Retinal pigment epithelial cell (primary cell): Measurements from ENCODE around the gene C16orf96.

Source experiments
- DNase-seq: peaks from one replicate; pipeline ENCODE4 v3.0.0-alpha.2; 2010; ENCODE audit warnings: low read depth
- H3K4me3 ChIP-seq: 2 replicates; pipeline ENCODE4 v1.5.1; 2011; ENCODE audit warnings: mild to moderate bottlenecking, low read length, control low read depth, moderate library complexity
- TF ChIP-seq, protein P1 (sequence below): conservative IDR thresholded peaks from 2 replicates; pipeline ENCODE4 v1.5.1; 2011; ENCODE audit warnings: low read depth, low read length, control low read depth, inconsistent platforms

The C16orf96 gene

GRCh38 chr16:4601036-4601863, 45.1 kb downstream of the C16orf96 start:
- TF ChIP-seq, protein P1, sequence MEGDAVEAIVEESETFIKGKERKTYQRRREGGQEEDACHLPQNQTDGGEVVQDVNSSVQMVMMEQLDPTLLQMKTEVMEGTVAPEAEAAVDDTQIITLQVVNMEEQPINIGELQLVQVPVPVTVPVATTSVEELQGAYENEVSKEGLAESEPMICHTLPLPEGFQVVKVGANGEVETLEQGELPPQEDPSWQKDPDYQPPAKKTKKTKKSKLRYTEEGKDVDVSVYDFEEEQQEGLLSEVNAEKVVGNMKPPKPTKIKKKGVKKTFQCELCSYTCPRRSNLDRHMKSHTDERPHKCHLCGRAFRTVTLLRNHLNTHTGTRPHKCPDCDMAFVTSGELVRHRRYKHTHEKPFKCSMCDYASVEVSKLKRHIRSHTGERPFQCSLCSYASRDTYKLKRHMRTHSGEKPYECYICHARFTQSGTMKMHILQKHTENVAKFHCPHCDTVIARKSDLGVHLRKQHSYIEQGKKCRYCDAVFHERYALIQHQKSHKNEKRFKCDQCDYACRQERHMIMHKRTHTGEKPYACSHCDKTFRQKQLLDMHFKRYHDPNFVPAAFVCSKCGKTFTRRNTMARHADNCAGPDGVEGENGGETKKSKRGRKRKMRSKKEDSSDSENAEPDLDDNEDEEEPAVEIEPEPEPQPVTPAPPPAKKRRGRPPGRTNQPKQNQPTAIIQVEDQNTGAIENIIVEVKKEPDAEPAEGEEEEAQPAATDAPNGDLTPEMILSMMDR, result no peak
- H3K4me3 ChIP-seq, result no peak overlapping the region
- DNase-seq, result no peak

GRCh38 chr16:4601864-4602186, 45.7 kb downstream of the C16orf96 start:
- no peak overlapping the region for H3K4me3 ChIP-seq
- no peak for DNase-seq

DNA sequence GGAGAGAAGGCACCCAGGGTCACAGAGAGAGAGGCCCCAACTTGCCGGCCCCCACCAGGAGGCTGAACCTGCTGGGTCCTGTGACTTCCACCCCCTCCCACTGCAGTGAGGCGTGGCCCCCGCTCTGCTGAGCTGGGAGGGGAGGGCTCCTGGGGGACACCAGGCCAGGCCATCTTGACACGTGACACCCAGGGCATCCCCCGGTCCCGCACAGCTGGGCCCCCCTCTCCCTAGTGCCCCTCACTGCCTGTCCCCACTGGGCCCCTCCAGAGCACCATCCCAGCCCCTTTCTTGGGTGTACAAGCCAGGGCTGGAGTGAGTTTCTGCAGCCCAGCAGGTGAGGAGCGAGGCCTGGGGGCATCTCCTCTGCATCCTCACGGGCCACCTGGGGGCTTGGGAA, 46.2 kb downstream of the C16orf96 start:
- TF ChIP-seq, protein P1, result no peak
- H3K4me3 ChIP-seq, result no peak overlapping the region
- DNase-seq, result no peak

More at GRCh38 chr16:4601864-4602186, 45.7 kb downstream of the C16orf96 start:
- TF ChIP-seq, protein P1, result no peak

DNA sequence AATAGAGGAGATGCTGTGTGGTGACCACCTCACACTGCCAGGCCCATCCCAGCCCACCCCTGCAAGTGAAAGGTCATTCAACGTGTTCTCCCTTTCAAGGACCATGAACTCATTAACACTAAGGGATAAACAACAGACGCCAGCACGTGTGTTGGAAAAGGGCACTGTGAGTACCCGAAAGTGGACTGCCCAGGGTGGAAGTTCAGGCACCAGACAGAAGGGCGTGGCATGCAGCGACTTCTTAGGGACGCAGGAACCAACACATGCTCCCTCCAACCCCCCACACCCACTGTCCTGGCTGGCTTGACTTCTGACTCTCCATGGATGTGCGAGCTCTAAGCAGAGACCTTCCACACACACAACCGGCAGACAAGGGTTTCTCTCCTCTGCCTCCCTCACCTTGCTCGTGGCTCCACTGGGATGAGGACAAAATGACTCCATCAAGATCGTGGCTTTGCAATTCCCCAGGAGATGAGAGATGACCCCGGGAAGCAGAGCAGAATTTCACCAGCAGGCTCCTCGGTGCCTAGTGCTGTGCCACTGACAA, 47.6 kb downstream of the C16orf96 start:
- no peak for DNase-seq
- H3K4me3 ChIP-seq, result no peak overlapping the region
- TF ChIP-seq, protein P1, result no peak

DNA sequence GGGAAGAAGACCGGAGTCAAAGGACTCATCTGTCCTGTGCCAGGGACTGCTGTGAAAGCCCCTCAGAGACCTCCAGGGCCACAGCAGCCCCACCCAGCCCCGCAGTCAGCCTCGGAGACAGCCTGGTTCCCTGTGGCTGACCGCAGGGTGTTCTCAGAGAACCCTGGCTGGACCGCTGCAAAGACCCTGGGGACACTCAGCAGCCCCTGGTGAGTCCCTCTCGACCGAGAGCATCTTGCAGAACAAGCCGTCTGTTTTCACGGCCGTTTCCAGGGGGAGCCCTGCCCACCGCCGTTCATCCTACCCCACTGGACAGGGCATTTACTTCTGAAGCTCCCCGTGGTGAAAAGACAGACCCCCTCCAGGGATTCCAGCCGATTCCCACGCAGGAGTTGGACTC, 48.3 kb downstream of the C16orf96 start:
- DNase-seq, result no peak
- TF ChIP-seq, protein P1, result no peak
- H3K4me3 ChIP-seq, result no peak overlapping the region

DNA sequence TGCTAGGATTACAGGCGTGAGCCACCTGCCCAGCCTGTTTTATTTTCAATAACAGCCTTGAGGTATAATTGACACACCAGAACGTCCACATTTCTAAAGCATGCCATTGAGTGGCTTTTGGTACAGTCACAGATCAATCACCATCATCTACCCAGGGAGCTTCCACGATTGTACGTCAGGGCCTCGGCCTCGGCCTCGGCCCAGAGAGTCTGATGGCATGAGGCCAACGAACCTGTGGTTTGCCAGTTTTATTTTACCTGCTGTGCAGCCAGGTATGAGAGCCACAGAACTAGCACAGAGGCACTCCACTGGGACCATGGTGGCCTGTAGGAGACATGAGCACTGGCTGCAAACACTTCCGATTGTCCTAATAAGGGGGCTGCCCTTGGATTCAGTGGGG, 50.2 kb downstream of the C16orf96 start:
- DNase-seq, result no peak
- TF ChIP-seq, protein P1, result no peak
- H3K4me3 ChIP-seq, result no peak overlapping the region
